ACHN (cell line): ENCODE measurements around the gene COL13A1.

Experiments used
- DNase-seq: peaks from one replicate; pipeline ENCODE4 v3.0.0-alpha.2; 2015
- in situ Hi-C: cut with HindIII; loops from 2 replicates; pipeline ENCODE4 v1.10.0; 2017; ENCODE audit warnings: low sequenced_read_pairs, low pct_ligation_motif_present, low pct_unique_long_range_greater_than_20kb

Gene COL13A1

DNA sequence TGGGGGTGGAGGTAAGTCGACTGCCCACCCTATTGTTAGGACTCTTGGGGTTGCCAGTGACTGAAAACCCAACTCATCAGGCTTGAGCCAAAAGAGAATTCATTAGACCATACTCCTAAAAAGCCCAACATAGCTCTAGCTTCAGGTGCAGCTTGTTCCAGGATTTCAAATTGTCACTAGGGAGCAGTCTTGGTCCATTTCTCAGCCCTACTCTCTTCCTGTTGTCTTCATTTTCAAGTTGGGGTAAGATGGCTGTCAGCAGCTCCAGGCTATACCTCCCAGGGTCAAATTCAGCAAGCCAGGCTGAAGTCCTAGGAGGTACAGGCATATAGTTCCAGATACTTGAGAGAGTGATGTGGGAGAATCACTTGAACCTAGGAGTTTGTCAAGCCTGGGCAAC is 14.9 kb upstream of the COL13A1 start:
- DNase-seq, result peak; percentile 53
- in situ Hi-C loops, result no loop called here

DNA sequence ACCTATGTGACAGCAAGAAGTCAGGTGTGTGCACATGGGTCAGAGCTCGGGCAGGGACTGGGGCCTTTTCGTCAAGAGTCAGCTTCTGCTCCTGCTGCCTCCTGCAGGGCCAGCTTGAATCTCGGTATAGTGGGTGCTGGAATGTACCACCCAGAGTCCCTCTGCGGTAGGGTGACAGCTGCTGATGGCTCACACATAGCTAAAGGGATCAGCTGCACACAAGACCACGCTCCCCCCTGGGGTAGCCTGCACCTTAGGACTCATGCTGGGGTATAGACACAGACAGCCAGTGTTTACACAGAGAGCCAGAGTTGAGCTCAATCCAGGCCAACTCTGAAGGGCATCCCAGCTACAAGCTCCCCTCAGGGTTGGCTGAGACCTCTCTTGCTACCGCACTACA is 14.0 kb upstream of the COL13A1 start:
- DNase-seq, result no peak
- in situ Hi-C loops, result no loop called here

DNA sequence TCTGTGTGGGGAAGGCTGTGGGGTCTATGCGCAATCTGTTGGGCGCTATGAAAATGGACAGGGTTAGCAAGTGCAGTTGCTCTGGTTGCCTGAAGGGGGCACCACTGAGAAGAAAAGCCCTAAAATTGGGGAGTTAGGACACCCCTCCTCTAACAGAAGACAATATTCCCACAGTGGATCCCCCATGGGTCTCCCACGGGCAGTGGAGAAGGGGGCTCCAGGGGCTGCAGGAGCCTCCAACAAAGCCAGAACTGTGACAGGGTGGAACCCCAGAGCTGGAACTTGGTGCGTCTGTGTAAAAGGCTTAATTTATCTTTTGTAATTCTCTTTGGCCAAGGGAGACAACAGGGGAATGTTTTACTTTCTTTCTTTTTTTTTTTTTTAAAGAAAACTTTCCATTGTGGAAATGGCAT is 12.5 kb upstream of the COL13A1 start:
- DNase-seq, result peak; percentile 16
- in situ Hi-C loops, result no loop called here

DNA sequence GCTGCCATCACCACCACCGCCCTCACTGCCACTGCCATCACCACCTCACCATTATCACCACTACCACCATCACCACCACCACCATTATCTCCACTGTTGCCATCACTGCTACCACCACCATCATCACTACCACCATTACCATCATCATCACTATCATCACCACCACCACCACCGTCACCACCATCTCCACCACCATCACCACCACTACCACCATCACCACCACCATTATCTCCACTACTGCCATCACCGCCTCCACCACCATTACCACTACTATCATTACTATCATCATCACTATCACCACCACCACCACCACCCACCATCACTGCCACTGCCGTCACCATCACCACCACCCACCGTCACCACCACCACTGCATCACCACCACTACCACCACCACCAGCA is 9.9 kb upstream of the COL13A1 start:
- DNase-seq, result no peak
- in situ Hi-C loops, result no loop called here

DNA sequence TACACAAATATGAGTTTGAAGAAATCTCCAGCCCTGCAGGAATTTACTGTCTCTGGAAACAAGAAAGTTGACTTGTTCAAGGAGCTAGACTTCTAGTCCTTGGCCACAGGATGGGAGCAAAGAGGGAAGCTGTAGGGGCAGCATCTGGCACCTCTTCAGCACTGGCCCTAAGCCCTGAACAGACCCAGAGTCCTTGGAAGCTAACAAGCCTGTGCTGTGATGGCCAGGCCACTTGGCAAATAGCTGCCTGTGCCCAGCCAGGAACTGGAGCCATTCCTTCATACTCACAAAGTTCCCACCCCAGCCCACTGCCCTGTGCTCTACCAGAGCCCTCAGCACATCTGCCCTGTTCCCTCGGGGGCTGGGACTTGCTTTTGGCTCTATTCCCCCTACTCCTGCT is 9.4 kb upstream of the COL13A1 start:
- DNase-seq, result no peak
- in situ Hi-C loops, result no loop called here

DNA sequence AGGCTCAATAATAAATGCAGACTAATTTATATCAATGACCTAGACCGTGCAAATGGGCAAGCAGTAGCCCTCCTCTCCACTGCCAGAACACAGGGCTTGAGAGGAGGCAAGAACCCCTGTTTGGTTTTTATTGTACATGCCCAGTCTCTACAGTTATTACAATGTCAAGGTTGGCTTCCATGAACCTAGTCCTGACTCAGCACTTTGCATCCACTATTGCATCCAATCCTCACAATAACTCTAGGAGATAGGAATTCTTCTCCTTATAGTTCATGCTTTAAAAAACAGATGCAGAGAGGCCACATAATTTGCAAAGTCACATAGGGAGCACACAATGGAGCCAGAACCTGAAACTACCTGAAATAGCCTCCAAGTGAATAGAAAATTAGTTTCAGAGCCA is 7.0 kb upstream of the COL13A1 start:
- in situ Hi-C loops, result no loop called here
- DNase-seq, result no peak

DNA sequence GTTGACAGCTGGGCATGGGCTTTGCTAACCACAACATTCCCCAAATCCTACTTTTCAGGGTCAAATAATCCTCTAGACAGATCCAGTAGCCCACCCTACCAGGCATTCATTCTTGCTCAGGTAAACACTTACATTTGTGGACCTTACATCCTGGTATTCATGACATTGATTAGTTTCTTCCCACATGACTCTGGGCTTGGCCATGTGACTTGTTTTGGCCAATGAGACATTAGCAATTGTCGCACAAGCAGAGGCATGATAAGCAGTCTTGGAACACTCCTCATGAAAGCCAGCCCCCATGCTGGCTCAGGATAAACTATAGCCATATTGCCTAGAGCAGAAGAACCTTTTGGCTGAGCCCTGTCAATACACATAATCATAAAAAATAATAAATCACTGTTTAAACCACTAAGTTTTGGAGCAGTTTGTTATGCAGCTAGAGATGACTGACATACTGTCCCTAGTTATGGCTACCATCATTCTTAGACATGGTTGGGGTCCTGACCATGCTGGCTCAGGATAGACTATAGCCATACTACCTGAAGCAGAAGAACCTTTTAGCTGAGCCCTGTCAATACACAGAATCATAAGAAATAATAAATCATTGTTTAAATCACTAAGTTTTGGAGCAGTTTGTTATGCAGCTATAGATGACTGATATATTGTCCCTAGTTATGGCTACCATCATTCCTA is 6.3 kb upstream of the COL13A1 start:
- no peak for DNase-seq
- in situ Hi-C loops, result no loop called here

DNA sequence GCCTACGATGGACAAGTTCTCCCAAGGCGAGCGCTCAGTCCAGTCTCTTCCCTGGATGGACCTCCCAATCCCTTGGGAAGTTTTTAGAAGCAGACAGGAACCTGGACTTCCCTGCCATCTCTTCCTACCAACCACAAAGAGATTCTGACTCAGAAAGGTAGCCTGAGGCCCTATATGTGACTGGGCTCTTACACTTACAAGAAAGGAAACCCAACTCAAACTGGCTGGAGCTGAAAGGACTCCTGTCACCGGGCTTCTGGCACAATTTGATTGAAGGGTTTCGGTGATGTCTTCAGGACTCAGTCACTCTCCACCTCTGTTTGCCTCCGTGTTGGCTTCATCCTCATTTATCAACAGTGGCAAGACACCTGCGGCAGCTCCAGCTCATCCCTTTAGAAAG is 3.7 kb upstream of the COL13A1 start:
- DNase-seq, result no peak
- in situ Hi-C loops, result no loop called here

DNA sequence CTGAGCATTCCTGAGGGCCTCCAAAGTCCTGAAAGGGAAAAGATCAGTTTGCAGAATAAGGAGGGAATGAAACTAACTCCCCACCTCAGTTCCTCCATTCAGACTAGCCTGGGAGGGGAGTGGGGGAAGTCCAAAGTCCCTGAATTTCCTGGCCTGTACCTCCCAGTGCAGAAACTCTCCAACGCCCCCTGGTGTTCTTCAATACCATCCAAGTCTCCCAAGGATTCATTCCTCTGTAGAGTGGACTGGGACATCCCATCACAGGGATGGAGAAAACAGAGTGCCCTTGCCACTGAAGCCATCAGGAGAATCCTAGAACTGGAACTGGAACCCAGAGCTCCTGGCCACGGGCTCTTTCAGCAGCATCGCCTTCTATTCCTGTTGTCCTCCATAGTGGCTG is 1.6 kb upstream of the COL13A1 start:
- peak; percentile 69 for DNase-seq

DNA sequence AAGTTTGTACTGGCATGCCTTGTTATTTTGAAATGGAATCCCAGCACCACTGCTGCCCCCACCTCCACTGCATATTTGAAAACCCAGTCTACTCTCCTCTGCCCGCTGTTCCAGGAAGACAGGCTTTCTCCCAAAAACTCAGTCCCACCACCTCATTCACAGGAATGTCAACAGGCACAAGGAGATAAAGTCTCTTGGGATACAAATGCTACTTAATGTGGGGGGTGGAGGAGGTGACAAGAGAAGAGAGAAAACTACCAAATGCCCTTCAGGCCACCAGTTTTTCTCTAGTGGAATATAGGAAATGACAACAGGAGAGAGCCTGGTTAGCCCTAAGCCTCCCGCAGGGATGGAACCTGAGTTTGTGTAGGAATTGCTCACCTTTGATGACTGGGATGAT is 1.0 kb upstream of the COL13A1 start:
- in situ Hi-C loops, result no loop called here
- DNase-seq, result no peak

More for the DNA sequence above, 1.6 kb upstream of the COL13A1 start:
- in situ Hi-C loops, result no loop called here

DNA sequence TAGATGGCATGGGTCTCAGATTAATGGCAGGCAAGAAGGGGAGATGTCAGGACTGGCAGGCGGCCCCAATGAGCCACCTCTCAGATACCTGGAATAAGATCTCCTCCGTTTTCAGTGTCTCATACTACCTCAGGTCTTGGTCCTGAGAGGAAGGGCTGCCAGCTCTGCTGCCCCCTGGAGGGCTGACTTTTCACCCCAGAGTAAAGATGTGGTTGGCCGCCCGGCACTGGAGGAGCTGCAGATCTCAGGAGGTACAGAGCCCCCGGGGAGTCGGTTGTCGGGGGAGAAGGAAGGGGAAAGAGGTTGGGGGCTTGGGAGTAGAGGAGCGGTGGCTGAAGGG is 642 bp upstream of the COL13A1 start:
- in situ Hi-C loops, result no loop called here
- DNase-seq, result peak; percentile 75

DNA sequence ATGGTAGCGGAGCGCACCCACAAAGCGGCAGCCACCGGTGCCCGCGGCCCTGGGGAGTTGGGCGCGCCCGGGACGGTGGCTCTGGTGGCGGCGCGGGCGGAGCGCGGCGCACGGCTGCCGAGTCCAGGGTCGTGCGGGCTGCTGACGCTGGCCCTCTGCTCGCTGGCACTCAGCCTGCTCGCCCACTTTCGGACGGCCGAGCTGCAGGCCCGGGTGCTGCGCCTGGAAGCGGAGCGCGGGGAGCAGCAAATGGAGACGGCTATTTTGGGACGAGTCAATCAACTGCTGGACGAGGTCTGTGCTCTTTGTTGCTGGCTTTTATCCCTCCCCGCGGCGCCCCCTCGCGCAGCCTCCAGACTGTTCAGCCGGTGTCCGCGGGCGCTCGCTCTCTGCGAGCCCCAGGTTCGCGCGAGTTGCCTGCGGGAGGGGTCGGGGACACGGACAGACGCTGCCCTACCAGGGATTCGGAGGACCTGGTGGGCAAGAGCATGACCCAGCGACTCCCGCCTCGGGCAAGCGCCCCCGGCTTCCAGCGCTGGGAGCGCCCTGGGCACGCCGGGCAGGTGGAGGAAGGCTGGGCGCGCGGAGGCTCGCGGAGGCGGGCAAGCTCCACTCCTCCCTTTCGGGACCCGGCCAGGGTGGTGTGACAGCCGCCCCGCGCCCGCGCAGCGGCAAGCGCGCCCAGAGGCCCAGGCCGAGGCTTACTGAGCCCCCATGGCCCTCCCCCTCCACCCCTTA is 887 bp downstream of the COL13A1 start:
- DNase-seq, result peak; percentile 47
- in situ Hi-C loops, result no loop called here

DNA sequence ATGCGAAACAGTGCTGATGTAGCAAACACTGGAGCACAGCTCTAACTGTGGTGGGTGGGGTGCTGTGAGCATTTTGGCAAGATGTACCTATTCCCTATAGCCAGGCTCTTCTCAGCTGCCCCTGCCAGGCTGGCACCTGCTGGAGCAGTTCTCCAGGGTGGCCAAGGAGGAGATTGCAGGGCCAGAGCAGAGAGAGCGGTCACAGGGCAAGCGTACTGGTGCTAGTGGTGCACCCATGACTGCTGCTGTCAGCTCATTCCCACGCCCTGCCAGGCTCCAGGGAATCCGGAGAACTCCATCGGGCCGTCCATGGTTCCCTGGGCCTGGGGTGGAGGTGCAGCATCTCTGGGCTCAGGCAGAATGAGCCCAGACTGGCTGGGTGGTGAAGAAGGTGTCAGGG is 2.1 kb downstream of the COL13A1 start:
- in situ Hi-C loops, result no loop called here

DNA sequence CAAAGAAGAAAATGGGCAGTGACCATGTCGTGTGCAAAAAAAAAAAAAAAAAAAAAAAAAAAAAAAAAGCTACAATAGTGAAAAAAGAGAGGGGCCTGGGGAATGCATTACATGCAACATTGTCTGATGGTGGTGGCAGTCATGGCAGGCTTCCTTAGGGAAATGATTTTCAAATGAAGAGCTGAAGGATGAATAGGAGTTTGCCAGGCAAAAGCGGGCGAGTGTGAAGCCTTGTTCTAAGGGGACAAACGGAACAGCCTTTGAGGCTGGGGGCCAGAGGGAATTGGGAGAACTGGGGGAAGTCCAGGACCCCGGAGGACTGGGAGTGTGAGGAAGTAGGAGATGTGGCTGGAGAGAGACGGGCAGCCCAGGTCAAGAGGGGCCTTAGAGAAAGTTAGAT is 3.1 kb downstream of the COL13A1 start:
- DNase-seq, result no peak
- in situ Hi-C loops, result no loop called here

More for the DNA sequence above, 2.1 kb downstream of the COL13A1 start:
- no peak for DNase-seq

DNA sequence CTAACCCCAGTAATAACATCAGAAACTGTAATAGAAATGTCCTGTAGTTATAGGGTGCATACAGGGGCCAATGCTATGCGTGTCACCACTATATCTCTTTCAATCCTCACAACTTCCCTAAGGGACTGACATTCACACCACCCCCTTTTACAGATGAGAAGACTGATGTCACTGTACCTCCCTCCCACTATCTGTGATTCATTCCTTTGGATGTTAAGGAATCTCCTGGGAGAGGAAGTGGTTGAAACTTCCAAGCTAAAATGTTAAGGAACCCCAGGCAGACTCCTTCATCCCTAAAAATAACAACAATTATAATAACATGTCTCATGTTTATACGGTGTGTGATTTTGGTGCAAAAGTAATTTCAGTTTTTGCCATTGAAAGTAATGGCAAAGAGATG is 5.4 kb downstream of the COL13A1 start:
- in situ Hi-C loops, result no loop called here
- peak; percentile 83 for DNase-seq

DNA sequence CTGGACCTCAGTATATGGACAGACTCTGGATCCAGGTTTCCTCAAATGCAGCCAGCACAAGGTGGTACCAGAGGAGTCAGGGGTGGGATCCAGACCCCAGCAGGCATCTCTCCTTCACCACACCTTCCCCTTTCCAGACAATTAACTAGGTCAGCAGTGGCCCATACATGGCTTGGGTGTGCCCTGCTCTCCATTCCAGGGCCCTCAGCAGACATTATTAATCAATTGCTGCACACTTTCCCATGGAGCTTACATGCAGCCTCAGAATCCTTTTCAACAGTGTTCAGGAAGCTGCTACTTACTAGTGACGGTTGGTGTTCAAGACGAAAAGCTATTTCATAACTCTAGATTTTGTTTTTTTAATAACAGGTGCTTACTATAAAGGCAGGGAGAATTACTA is 6.0 kb downstream of the COL13A1 start:
- DNase-seq, result peak; percentile 54

DNA sequence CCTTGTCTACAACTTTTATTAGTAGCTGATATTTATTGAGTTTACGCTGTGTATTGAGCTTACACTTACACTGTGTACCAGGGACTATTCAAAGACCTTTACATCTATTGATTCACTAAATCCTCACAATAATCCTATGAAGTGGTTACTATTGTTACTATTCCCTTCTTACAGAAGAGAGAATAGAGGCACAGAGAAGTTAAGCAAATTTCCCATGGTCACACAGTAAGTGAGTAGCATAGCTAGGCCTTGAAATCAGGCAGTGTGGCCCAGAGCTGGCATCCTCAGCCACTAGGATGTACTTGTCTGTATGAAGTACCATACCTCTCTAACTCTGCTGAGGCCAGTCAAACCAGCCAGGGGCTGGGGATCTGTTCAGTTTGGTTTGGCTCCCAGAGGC is 7.6 kb downstream of the COL13A1 start:
- in situ Hi-C loops, result no loop called here
- no peak for DNase-seq

More for the DNA sequence above, 6.0 kb downstream of the COL13A1 start:
- in situ Hi-C loops, result no loop called here

DNA sequence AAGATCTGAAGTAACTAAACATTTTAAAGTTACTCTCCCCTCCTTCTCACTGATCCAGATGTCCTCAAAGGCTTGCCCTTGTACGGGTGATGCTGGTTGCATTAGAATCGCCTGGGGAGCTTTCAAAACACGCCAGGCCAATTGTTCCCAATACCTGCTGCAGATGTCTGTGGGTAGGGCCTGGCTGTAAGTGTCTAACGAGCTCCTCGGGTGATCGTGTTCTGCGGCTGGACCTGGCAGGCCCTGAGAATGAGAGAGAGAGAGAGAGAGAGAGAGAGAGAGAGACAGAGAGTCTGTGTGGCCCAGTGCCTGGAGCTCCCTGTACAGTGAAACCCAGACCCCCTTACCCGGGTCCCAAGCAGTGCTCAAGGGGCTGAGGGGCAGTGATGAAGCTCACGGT is 8.4 kb downstream of the COL13A1 start:
- in situ Hi-C loops, result no loop called here
- DNase-seq, result no peak

DNA sequence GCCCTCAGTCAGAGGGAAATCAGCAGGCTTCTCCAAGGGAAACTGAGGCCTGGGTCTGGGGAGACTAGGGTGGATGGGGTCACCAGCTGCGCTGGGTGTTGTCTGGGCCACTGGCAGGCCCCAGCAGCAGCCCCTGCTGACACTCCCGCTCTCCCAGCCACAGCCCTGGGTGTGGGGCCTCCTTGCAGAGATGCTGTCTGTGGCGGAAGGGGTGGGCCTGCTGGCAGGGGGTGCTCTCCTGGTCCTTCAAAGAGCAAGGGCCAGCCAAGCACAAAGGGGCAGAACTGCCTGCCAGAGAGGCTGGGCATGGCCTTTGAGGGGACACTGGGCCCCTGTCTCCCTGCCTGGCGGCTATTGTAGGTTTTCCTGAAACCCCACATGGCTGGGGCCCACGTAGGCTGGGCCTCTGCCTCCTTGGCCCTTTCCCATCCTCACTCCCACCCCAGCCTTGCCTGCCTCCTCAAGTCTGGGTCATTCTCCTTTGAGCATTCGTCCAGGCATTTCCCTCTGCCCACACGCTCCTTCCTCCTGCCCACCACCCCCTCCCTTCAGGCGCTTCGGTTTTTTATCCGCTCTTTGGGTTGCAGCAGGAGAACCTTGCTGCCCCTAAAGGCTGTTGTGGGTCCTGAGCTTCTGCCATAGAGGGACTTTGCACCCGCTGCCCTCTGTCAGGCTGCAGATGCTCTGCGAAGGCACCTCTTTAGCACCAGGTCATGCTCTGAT is 9.1 kb downstream of the COL13A1 start:
- in situ Hi-C loops, result no loop called here
- no peak for DNase-seq

DNA sequence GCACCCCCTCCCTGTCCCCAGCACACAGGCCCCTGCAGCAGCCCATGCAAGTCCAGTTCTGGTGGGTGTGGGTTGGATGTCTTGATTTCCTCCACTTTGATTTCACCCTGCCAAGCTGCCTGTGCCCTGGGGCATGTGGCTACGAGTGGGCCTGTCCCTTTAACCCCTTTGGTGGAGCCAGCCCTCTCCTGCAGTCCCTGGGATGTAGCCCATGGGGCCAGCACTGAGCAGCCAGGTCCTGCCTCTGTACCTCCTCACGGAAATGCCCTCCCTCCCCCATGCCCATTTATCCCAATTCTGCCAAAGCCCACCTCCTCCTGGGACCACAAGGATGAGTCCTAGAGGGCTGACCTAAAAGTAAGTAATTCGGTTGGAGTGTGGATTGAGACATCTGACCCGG is 11.9 kb downstream of the COL13A1 start:
- in situ Hi-C loops, result no loop called here
- no peak for DNase-seq
